Measurements from ENCODE around the gene FGF8.

Gene FGF8

GRCh38 chr10:101767966-101768790 is 7.7 kb downstream of the FGF8 start:
- DNase-seq = no peak

GRCh38 chr10:101767600-101767945 is 8.3 kb downstream of the FGF8 start:
- DNase-seq = no peak

- DNase-seq = no peak
These were observed 8.9 kb downstream of the FGF8 start for GRCh38 chr10:101766753-101767599.

- DNase-seq = no peak
These were observed 9.6 kb downstream of the FGF8 start for GRCh38 chr10:101766306-101766705.

- DNase-seq = no peak
These were observed 12.6 kb downstream of the FGF8 start for GRCh38 chr10:101763141-101763846.

GRCh38 chr10:101762736-101763135 is 13.2 kb downstream of the FGF8 start:
- DNase-seq = no peak

GRCh38 chr10:101761226-101761625 is 14.7 kb downstream of the FGF8 start:
- no peak for DNase-seq

GRCh38 chr10:101760510-101760909 is 15.4 kb downstream of the FGF8 start:
- DNase-seq = no peak

- DNase-seq = no peak
These were observed 16.3 kb downstream of the FGF8 start for GRCh38 chr10:101759309-101760247.

- DNase-seq = no peak
These were observed 17.1 kb downstream of the FGF8 start for GRCh38 chr10:101758858-101759257.

GRCh38 chr10:101752241-101752640 is 23.7 kb downstream of the FGF8 start:
- DNase-seq = no peak

GRCh38 chr10:101749047-101750016 is 26.6 kb downstream of the FGF8 start:
- no peak for DNase-seq

GRCh38 chr10:101748496-101748895 is 27.4 kb downstream of the FGF8 start:
- DNase-seq = no peak

- DNase-seq = no peak
These were observed 30.7 kb downstream of the FGF8 start for GRCh38 chr10:101745074-101745696.

GRCh38 chr10:101744267-101744666 is 31.6 kb downstream of the FGF8 start:
- no peak for DNase-seq

GRCh38 chr10:101741938-101742337 is 34.0 kb downstream of the FGF8 start:
- DNase-seq = no peak

GRCh38 chr10:101736666-101737065 is 39.2 kb downstream of the FGF8 start:
- no peak for DNase-seq

- DNase-seq = no peak
These were observed 43.8 kb downstream of the FGF8 start for GRCh38 chr10:101732096-101732495.

GRCh38 chr10:101726115-101726387 is 49.9 kb downstream of the FGF8 start:
- DNase-seq = no peak

GRCh38 chr10:101725296-101726114 is 50.4 kb downstream of the FGF8 start:
- no peak for DNase-seq
